Right lobe of liver (tissue), 4 donors: Measurements from ENCODE around the gene GATA2.

Source experiments
- POLR2A ChIP-seq: fragments of 450-650 bp; IDR thresholded peaks from one replicate; pipeline ENCODE4 v1.6.1; 2017; ENCODE audit warnings: antibody characterized with exemption, mild to moderate bottlenecking
- TF ChIP-seq, protein P1 (sequence below), 4 donors: fragments of 200-600 bp in 3 of 4; fragments of 450-650 bp in 1 of 4; IDR thresholded peaks; one replicate each; pipeline versions ENCODE4 v1.5.1 to v1.8.0; 2016 to 2022; ENCODE audit warnings: antibody characterized with exemption in 4 of 4, mild to moderate bottlenecking in 2 of 4
- donor health status: DM: no; HTN: no; CAD: no.
- donor health status: DM: no; HTN: no; CAD: no.
- donor health status: DM: no; HTN: yes; CAD: no.

DNA sequence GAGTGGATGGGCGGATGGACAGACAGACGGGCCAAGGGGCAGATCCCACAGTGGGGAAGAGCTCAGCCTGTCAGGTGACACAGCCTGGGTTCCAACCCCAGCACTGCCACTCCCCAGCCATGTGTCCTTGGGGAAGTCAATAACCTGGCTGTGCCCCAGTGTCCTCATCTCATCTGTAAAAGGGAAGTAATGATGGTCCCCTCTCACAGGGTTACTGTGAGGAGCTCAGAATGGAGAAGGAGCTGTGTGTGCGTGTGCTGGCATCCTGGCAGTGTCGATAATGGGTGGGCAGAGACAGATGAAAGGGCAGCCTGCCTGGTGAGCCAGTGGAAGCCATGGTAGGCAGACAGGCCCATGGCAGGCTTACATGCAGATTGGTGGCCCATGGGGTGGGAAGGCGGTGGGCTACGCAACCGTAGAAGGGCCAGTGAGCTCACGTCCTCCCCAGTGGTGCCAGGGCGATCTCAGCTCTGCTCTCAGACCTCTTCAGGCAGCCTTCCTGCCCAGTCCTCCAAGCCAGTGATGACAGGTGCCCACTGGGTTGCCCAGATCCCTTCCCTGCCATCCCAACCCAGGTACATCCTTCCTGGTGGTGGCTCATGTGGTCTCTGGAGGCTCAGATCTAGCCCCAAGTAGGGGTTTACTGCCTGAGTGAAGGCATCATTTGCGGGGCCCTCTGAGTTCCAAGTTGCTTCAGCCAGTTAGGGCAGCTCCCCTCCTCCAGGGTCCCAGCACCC, 24.0 kb downstream of the GATA2 start:
- TF ChIP-seq POLR2A: no peak
- TF ChIP-seq, protein P1, sequence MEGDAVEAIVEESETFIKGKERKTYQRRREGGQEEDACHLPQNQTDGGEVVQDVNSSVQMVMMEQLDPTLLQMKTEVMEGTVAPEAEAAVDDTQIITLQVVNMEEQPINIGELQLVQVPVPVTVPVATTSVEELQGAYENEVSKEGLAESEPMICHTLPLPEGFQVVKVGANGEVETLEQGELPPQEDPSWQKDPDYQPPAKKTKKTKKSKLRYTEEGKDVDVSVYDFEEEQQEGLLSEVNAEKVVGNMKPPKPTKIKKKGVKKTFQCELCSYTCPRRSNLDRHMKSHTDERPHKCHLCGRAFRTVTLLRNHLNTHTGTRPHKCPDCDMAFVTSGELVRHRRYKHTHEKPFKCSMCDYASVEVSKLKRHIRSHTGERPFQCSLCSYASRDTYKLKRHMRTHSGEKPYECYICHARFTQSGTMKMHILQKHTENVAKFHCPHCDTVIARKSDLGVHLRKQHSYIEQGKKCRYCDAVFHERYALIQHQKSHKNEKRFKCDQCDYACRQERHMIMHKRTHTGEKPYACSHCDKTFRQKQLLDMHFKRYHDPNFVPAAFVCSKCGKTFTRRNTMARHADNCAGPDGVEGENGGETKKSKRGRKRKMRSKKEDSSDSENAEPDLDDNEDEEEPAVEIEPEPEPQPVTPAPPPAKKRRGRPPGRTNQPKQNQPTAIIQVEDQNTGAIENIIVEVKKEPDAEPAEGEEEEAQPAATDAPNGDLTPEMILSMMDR (IDR thresholded peaks at IDR 0.05): no peak
